Epidermal melanocyte (primary cell): ENCODE measurements around the gene BRCA2.
"Not testable (repeated sequence)": the region's sequence is repeated elsewhere in the genome, so short reads cannot be mapped to it uniquely, and the experiment has no call there.

Experiments
- DNase-seq: peaks from one replicate; pipeline ENCODE4 v3.0.0; 2011; ENCODE audit warnings: low spot score; ENCODE audit not compliant: insufficient read length

The BRCA2 gene

GRCh38 chr13:32311188-32311897 is 4.0 kb upstream of the BRCA2 start:
- DNase-seq: no peak

- DNase-seq: no peak
Observed at GRCh38 chr13:32314271-32315237, 754 bp upstream of the BRCA2 start.

- DNase-seq: no peak
Observed at GRCh38 chr13:32316028-32316339, 676 bp downstream of the BRCA2 start.

GRCh38 chr13:32316501-32316900 is 1.2 kb downstream of the BRCA2 start:
- DNase-seq: no peak

- DNase-seq: no peak
Observed at GRCh38 chr13:32317716-32318465, 2.6 kb downstream of the BRCA2 start.

GRCh38 chr13:32320528-32320927 is 5.2 kb downstream of the BRCA2 start:
- DNase-seq: no peak

GRCh38 chr13:32323912-32324311 is 8.6 kb downstream of the BRCA2 start:
- DNase-seq: no peak

GRCh38 chr13:32330441-32330840 is 15.1 kb downstream of the BRCA2 start:
- no peak for DNase-seq

GRCh38 chr13:32334671-32335070 is 19.4 kb downstream of the BRCA2 start:
- DNase-seq: no peak

GRCh38 chr13:32340914-32341313 is 25.6 kb downstream of the BRCA2 start:
- no peak for DNase-seq

- DNase-seq: no peak
Observed at GRCh38 chr13:32347651-32348050, 32.3 kb downstream of the BRCA2 start.

GRCh38 chr13:32350839-32351441 is 35.6 kb downstream of the BRCA2 start:
- not testable (repeated sequence) for DNase-seq

GRCh38 chr13:32354040-32354439 is 38.7 kb downstream of the BRCA2 start:
- DNase-seq: no peak

GRCh38 chr13:32355935-32356334 is 40.6 kb downstream of the BRCA2 start:
- DNase-seq: not testable (repeated sequence)

GRCh38 chr13:32362574-32362973 is 47.3 kb downstream of the BRCA2 start:
- DNase-seq: no peak

- no peak for DNase-seq
Observed at GRCh38 chr13:32370805-32371204, 55.5 kb downstream of the BRCA2 start.

GRCh38 chr13:32376642-32377415 is 61.5 kb downstream of the BRCA2 start:
- DNase-seq: no peak

GRCh38 chr13:32378012-32378411 is 62.7 kb downstream of the BRCA2 start:
- DNase-seq: no peak

GRCh38 chr13:32381539-32381938 is 66.2 kb downstream of the BRCA2 start:
- DNase-seq: no peak

GRCh38 chr13:32383836-32384618 is 68.7 kb downstream of the BRCA2 start:
- DNase-seq: no peak
